RWPE2 (cell line): Measurements from ENCODE around the gene PDE4D.
"Not testable (repeated sequence)": the region's sequence is repeated elsewhere in the genome, so short reads cannot be mapped to it uniquely, and the experiment has no call there.

Experiments
- ATAC-seq: fragments of 200-7000 bp; cut with Tn5 transposase; 3 replicates; pipeline ENCODE4 v1.9.1; 2021; ENCODE audit warnings: low read depth
- DNase-seq: peaks from one replicate; pipeline ENCODE4 v3.0.0-alpha.2; 2020; ENCODE audit warnings: low spot score
- H3K27ac ChIP-seq: fragments of 450-650 bp; 2 replicates; pipeline ENCODE4 v1.5.1; 2017; ENCODE audit warnings: mild to moderate bottlenecking; ENCODE audit not compliant: poor library complexity, severe bottlenecking
- H3K27me3 ChIP-seq: fragments of 250-450 bp; sonication (Bioruptor Pico); 2 replicates; pipeline ENCODE4 v1.5.1; 2021; ENCODE audit warnings: mild to moderate bottlenecking, moderate library complexity; ENCODE audit not compliant: insufficient read depth, poor library complexity, severe bottlenecking
- H3K36me3 ChIP-seq: fragments of 250-450 bp; sonication (Bioruptor Pico); 2 replicates; pipeline ENCODE4 v1.5.1; 2020; ENCODE audit warnings: low read depth, mild to moderate bottlenecking, moderate library complexity
- H3K4me1 ChIP-seq: fragments of 250-450 bp; sonication (Bioruptor Pico); 2 replicates; pipeline ENCODE4 v1.5.1; 2021; ENCODE audit warnings: mild to moderate bottlenecking, moderate library complexity; ENCODE audit not compliant: insufficient read depth, poor library complexity, severe bottlenecking
- H3K4me3 ChIP-seq: fragments of 250-450 bp; sonication (Bioruptor Pico); 2 replicates; pipeline ENCODE4 v1.5.1; 2021; ENCODE audit warnings: mild to moderate bottlenecking, moderate library complexity; ENCODE audit not compliant: severe bottlenecking
- H3K9me3 ChIP-seq: fragments of 250-450 bp; sonication (Bioruptor Pico); 2 replicates; pipeline ENCODE4 v1.5.1; 2021; ENCODE audit warnings: mild to moderate bottlenecking, moderate library complexity; ENCODE audit not compliant: severe bottlenecking
- CTCF ChIP-seq: fragments of 450-650 bp; IDR thresholded peaks from one replicate; pipeline ENCODE4 v1.5.1; 2017; ENCODE audit warnings: mild to moderate bottlenecking, moderate library complexity; ENCODE audit not compliant: poor library complexity, severe bottlenecking

PDE4D gene

DNA sequence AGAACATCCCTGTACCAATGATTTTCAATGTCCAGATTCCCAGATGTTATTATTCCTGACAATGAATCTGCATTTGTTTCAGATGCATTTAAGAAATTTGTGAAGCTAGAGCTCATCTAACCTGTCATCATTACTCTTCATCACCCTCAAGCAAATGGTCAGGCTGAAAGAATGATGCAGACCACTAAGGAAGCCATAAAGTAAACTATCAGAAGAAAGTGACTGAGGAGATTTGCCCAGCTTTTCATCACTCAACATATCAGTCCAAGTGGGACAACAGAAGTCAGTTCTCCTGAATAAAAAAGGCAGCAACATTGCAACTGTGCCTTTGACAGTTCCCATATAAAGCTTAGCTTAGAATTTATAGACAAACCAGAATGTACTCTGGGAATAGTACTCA, 419.9 kb downstream of the PDE4D start:
- Histone ChIP-seq H3K4me3 (no peak overlapping the region), H3K36me3 (no peaks in the 10 kb centered on the region), H3K27me3 (no peaks in the 10 kb centered on the region), H3K27ac (no peak overlapping the region), H3K9me3 (no peaks in the 10 kb centered on the region), H3K4me1 (no peaks in the 10 kb centered on the region)
- ATAC-seq (no peak), DNase-seq (no peak)
- no peak for TF ChIP-seq CTCF

DNA sequence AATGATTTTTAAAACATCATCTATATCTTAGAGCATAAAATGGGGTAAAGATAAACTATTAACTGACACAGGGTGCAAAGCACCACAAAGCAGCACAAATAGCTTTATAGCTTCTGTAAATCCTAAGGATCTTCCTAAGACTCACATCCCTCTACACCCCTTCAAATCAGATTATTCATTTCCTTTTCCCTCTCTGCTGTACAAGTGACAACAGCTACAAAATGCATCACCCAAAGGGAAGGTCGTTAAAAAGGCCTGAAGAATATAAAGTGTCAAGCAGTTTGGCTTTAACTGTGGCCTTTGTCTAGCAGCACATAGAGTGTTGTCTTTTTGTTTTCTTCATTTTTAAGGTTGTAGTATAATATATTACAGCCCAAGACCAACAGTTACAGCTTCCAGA, 422.1 kb downstream of the PDE4D start:
- Histone ChIP-seq H3K4me1 (no peaks in the 10 kb centered on the region), H3K9me3 (no peaks in the 10 kb centered on the region), H3K4me3 (no peak overlapping the region), H3K27ac (no peak overlapping the region), H3K36me3 (no peaks in the 10 kb centered on the region), H3K27me3 (no peaks in the 10 kb centered on the region)
- no peak for ATAC-seq
- no peak for DNase-seq
- TF ChIP-seq CTCF: no peak

GRCh38 chr5:59467969-59468368, 425.6 kb downstream of the PDE4D start:
- H3K36me3 ChIP-seq: no peaks in the 10 kb centered on the region

GRCh38 chr5:59466271-59466670, 427.3 kb downstream of the PDE4D start:
- no peak for TF ChIP-seq CTCF
- ATAC-seq: no peak
- Histone ChIP-seq H3K27ac (no peak overlapping the region), H3K9me3 (no peaks in the 10 kb centered on the region), H3K27me3 (no peaks in the 10 kb centered on the region), H3K4me1 (no peaks in the 10 kb centered on the region), H3K36me3 (no peaks in the 10 kb centered on the region), H3K4me3 (no peak overlapping the region)
- DNase-seq: no peak

More at GRCh38 chr5:59467969-59468368, 425.6 kb downstream of the PDE4D start:
- H3K4me1 ChIP-seq: no peaks in the 10 kb centered on the region
- no peak for TF ChIP-seq CTCF
- no peaks in the 10 kb centered on the region for H3K9me3 ChIP-seq
- DNase-seq (no peak), ATAC-seq (no peak)
- H3K4me3 ChIP-seq: no peak overlapping the region
- H3K27me3 ChIP-seq: no peaks in the 10 kb centered on the region
- H3K27ac ChIP-seq: no peak overlapping the region

- no peaks in the 10 kb centered on the region for H3K9me3 ChIP-seq
- H3K4me3 ChIP-seq: no peak overlapping the region
- no peak overlapping the region for H3K27ac ChIP-seq
- no peaks in the 10 kb centered on the region for H3K4me1 ChIP-seq
- H3K27me3 ChIP-seq: no peaks in the 10 kb centered on the region
- no peaks in the 10 kb centered on the region for H3K36me3 ChIP-seq
- DNase-seq (no peak), ATAC-seq (no peak)
- no peak for TF ChIP-seq CTCF
Observed at GRCh38 chr5:59464969-59465368, 428.6 kb downstream of the PDE4D start.

- H3K36me3 ChIP-seq, H3K27me3 ChIP-seq, ATAC-seq, H3K9me3 ChIP-seq, H3K27ac ChIP-seq, DNase-seq, H3K4me1 ChIP-seq, H3K4me3 ChIP-seq: not testable (repeated sequence)
Observed at GRCh38 chr5:59463618-59464166, 429.8 kb downstream of the PDE4D start.
